Tongue (tissue), 2 donors: ENCODE measurements around the gene LARGE1. TPM values are rescaled to one million over a fixed set of nuclear protein-coding genes. Genes with fewer than 3 reads are reported as not detected.

ENCODE experiments used
- DNase-seq: peaks from one replicate; pipeline ENCODE4 v3.0.0-alpha.2; 2015
- total RNA-seq: library from RNA; depleted of rRNA; stranded (reverse); fragments of >200 nt; gene quantifications from one replicate; pipeline ENCODE4 v1.2.3, GENCODE V29; 2014

Gene LARGE1
- total RNA-seq, 1 donor from 2014 or later = 18.3 TPM

DNA sequence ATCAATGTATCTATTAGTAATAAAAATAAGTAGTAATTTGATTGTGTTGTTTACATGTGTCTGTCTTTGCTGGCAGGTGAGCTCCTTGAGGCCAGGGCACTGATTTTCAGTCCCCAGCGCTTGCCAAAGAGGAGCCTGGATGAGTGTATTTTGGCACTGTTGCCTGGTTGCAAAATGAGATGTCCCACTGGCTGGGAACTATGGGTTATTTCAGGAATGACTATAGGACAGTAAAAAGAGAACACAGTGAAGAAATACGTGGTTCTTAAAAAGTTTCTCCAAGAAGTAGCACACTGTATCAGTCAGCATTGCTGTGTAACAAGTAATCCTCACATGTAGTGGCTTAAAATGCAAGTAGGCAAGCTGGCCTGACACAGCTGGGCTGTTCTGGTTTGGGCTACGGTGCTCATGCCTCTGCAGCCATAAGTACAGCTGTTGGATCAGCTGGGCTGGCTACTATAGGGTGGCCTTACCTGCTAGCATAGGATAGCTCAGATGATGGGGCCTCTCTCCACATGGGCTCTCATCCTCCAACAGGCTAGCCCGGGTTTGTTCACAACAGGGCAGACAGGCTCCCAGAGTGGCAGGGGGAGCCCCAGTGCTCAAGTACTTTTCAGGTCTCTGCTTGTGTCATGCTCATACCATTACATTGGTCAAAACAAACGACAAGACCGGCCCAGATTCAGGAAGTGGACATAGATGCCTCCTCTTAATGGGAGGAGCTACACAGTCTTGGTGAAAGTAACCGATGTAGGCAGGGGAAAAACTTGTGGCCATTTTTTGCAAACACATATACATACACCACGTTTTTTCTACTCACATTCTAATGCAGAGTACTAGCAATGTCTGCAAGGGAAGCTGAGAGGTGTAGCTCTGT is 399.1 kb downstream of the LARGE1 start:
- DNase-seq = no peak

DNA sequence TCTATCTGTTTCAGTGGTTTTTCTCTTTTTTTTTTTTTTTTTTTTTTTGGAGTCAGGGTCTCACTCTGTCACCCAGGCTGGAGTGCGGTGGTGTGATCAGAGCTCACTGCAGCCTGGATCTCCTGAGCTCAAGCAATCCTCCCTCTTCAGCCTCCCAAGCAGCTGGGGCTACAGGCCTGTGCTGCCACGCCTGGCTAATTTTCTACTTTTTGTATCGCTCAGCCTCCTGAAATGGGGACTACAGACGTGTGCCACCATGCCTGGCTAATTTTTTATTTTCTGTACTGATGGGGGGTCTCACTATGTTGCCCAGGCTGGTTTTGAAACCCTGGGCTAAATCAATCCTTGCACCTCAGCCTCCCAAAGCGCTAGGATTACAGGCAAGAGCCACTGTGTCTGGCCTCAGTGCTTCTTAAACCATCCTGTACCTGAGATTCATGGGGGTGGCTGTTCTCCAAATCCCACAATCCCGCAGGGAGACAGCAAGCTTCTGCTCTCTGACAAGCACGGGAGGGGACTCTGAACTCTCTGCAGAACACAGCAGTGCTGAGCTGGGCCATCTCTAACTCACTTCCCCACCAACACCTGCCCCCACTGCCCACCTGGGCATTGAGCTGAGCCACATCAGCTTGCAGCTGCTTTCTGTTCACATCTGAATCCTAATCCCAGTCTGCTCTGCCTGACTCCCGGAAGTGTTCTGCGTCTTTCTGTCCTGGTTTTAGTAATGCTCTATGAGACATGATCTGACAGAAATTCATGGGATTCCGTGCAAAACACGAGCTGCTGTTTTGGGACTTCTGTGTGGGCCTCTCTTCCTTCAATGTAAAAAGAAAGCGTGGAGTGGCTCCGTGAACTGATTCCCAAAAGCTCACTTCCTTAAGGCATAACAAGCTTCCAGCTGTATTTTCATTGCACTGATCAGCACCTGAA is 400.0 kb downstream of the LARGE1 start:
- DNase-seq = no peak

DNA sequence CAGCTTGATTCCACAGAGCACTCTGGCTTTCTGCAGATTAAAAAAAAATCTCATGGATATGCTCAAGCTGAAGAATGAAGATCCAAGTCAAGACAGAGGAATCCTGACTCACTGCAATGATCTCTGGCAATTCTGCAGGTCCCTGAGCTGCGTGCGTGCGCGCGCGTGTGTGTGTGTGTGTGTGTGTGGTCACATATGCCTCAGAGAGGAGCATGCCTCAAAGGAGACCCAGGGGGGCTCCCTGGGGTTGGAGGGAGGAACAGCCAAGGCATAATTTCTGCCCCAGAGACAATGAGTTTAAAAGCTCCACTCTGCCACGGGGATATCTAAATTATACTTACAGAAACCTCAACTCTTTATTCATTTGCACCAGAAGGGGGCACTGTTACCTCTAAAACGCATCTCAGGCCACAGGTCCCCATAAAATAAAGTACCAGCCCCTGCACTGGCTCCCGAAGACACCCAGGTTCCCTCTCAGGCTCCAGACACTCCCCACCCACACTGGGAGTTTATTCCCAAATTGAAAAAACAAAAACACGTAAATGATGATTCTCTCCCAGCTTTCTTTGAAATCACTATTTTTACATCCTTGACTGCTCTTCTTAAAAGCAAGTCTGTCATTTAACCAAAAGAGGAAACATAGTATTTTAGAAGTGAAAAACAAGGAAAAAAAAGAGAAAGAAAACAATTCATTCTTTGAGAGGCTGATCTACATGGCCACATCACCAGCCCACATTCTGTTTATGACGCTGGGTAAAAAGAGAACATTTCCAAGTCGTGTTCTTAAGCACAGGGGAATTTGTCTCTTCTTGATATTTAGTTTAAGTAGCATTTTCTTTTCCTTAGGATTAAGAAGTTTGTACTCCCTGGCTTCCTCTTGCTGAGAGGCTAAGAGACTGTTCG is 401.0 kb downstream of the LARGE1 start:
- peak; percentile 87 for DNase-seq

DNA sequence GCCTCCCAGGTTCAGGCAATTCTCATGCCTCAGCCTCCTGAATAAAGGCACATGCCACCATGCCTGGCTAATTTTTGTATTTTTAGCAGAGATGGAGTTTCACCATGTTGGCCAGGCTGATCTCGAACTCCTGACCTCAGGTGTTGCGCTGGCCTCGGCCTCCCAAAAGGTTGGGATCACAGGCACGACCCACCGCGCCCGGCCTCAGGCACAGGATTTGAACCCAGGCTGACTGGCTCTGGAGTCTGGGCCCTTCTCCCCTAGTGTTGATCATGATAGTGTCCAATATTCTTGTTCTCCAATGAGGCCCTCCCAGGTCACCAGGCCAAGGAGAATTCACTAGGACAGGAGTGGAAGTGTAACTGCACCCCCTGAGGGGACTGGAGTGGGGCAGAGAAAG is 401.9 kb downstream of the LARGE1 start:
- DNase-seq = no peak

DNA sequence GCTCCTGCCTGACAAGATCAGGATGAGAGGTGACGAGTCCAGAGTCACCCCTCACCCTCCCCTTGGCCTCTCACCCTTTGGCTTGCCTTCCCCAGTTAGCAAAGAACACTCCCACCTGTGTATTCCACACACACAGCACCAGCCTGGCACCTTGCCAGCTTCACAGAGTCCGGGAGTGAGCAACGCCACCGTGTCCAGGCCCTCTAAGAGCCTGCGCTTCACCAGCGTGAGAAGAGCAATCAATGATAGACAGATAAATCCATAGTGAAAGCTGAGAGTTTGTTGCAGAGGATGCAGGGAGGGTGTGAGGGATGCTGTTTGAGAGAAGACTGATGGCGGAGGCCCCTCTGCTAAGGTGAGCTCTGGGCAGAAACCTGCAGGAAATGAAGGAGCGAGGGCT is 404.5 kb downstream of the LARGE1 start:
- no peak for DNase-seq

DNA sequence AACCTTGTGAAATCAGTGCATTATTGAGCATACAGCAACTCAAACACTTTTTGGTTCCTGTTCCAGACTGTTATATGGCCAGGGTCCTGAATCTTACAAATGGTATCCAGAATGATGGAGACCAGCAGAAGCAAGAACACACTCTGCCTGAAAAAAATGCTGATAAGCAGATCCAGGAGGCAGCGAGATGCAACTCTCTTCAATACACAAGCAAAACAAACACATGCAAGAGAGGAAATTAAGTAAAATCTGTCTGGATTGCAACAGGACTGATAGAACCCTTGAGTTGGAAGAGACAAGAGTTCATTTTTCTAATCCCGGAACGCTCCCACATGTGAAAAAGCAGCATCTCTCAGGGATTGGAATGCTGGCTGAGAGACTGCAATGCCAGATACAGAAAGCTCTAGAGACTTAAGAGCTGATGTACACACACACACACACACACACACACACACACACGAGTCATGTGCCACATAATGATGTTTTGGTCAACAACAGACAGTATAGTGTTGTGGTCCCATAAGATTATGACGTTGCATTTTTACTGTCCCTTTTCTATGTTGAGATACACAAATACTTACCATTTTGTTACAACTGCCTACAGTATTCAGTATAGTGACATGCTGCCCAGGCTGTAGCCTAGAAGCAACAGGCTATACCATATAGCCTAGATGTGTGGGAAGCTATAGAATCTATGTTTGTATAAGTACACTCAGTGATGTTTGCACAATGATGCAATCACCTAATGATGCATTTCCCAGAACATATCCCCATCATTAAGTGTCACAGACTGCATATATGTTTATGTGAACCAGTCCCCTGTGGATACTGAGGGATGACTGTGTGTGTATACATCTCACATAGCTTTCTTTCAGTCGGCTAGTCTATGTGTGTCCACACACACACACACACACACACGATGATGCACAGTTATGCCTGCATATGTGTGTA is 406.6 kb downstream of the LARGE1 start:
- no peak for DNase-seq

DNA sequence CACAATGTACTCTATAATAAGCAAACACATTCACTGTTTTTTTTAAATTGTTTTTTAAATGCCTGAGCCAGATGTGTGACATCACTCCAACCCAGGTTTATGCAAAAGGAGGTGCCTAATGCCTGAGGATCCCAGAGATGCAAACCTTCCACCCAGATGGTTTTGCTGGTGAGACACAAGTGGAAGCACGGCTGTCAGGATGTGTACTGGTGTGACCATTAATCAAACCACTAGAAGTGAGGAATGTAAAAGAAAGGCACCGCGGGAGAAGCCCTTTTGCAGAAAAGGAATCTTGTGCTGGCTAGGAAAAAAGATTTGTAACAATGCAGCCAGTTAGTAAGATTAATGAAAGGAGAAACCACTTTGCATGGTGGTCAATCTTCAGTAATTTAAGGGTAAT is 407.4 kb downstream of the LARGE1 start:
- DNase-seq = no peak

DNA sequence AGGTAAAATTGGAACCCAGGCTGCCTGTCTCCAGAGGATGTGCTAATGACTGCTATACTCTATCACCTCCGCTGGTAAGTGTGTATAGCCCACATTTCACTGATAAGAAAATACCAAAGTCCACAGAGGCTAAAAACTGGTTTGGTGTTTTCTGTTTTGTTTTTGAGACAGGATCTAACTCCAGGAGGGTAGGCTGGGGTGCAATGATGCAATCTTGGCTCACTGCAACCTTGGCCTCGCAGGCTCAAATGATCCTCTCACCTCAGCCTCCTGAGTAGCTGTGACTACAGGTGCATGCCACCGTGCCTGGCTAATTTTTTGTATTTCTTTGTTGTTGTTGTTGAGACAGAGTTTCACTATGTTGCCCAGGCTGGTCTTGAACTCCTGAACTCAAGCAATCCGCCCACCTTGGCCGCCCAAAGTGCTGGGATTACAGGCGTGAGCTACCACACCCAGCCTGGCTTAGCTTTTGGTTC is 409.8 kb downstream of the LARGE1 start:
- DNase-seq = no peak

DNA sequence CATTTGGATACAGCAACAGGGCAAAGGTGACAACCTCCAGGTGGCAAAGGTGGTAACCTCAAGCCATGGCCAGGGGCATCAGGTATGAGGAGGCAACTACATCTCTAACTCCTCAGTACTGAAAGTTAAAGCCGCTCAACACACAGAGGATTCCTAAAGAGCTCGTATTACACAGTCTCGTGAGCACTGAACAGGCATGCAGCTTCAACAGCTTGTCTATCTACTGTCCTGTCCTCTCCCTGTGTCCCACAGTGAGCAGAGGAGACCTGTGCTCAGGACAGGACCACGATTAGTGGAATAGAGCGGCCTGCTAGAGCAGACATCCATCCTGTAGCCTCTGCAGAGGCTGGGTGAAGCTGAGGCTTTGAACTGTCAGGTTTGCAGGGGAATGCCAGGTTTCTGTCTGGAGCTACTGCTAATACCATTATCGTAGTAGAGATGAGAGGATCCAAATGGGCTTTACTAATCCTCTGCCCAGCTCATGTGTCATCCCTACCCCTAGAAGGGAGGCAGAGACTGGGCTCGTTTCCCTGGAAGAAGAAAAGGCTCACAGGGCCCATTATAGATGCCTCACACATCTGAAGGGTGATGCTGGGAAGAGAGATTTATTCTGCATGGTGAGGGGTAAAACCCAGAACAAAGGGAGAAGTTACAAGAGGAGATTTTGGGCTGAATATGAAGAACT is 415.2 kb downstream of the LARGE1 start:
- DNase-seq = peak; percentile 18

DNA sequence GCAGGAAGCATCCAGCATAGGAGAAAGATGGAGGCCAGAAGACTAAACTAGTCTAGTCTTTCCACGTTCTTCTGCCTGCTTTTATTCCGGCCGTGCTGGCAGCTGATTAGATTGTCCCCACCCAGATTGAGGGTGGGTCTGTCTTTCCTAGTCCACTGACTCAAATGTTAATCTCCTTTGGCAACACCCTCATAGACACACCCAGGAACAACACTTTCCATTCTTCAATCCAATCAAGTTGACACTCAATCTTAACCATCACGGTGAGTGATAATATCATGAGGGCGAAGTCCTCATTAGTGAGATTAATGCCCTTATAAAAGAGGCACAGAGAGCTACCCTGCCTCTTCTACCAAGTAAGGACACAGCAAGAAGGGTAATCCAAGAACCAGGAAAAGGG is 424.2 kb downstream of the LARGE1 start:
- no peak for DNase-seq

DNA sequence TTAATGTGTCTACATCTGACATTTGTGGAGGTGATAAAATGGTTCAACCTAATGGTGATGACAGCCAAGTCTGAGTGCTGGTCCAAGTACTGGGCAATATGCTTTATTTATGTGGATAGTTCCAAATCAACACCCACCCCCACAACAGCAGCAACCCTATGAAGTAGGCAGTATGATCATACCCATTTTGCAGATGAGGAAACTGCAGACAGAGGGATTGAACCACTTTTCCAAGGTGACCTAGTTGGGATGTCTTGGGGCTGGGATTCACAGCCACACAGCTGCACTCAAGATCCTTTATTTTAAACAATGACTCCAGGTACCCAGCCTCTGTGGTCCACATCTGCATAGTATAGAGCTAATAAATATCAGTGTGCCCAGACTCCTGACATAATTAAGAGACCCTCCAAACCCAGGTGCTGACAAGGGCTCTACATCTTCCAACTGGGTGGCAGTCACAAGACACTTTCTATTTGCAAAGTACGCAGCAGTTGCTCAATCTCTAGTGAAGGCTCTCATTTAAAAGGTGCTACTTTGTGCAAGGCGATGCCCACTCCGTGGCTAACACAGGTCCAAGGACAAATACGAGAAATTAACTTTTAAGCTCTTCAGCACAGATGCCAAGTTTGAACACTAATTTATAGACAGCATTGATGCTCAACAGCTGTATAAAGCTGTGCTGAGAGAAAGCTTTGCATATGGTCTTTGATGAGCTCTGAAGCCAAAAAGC is 426.6 kb downstream of the LARGE1 start:
- no peak for DNase-seq

DNA sequence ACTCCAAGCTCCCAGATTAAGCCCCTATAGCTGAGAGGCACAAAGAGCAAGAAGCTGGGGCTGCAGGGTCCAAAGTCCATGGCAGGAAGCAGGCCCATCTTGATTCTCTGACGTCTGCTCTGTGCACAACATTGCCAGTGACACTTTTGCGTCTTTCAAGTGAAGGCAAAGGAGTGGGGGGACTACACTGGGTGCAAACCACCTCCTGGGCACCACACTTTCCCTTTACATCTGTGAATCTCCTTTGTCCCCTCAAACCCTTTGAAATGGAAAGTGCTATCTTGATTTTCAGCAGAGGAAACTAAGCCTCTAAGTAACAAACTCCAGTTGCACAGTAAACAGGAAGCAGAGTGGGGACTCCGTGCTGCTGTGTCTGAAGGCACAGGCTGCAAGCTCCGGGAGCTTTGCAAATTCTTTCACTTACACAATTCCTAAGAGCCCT is 428.0 kb downstream of the LARGE1 start:
- no peak for DNase-seq

DNA sequence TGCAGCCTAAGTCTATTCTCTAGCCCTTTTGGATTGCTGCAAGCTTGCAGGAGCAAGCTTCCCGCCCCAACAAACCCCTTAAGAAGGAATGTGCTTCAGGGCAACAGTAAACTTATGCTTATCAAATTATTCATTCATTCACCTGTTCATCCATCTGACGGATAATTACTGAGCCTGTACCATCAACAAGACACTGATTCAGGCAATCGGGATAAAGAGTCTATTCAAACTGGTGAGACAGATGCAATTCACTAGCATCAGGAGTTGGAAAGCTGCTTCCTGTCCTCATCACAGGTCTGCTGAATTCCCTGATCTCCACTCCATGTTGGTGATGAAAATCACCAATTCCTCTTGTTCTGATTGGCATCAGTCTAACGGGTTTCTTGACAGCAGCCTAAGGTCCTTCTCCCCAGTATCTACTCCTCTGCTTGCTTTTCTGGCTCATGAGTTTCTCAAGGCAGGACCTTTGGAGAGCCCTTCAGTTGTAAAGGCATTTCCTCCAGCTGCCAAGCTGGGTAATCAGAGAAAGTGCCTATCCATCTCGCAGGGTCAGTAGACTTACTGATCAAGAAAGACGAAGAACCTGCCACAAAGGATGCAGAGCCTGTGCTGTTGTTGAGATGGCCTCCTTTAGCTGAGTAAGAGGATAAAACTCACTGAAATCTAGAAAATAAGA is 433.1 kb downstream of the LARGE1 start:
- DNase-seq = no peak

DNA sequence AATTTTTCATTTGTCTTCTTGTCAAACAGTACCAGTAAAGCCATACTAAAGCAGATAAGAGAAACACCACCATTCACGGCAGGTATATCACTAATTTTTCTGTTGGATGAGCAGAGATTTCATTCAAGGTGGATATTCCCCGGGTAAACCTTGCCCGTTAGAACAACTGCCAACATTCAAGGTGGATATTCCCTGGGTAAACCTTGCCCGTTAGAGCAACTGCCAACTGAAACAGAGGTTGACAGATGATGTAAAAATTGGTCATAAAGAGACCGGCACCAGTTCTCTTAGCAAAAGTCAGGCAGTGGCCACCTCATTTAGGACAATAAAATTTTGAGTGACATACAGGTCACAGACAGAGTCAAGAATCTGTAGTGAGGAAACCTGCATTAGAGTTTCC is 438.7 kb downstream of the LARGE1 start:
- no peak for DNase-seq

DNA sequence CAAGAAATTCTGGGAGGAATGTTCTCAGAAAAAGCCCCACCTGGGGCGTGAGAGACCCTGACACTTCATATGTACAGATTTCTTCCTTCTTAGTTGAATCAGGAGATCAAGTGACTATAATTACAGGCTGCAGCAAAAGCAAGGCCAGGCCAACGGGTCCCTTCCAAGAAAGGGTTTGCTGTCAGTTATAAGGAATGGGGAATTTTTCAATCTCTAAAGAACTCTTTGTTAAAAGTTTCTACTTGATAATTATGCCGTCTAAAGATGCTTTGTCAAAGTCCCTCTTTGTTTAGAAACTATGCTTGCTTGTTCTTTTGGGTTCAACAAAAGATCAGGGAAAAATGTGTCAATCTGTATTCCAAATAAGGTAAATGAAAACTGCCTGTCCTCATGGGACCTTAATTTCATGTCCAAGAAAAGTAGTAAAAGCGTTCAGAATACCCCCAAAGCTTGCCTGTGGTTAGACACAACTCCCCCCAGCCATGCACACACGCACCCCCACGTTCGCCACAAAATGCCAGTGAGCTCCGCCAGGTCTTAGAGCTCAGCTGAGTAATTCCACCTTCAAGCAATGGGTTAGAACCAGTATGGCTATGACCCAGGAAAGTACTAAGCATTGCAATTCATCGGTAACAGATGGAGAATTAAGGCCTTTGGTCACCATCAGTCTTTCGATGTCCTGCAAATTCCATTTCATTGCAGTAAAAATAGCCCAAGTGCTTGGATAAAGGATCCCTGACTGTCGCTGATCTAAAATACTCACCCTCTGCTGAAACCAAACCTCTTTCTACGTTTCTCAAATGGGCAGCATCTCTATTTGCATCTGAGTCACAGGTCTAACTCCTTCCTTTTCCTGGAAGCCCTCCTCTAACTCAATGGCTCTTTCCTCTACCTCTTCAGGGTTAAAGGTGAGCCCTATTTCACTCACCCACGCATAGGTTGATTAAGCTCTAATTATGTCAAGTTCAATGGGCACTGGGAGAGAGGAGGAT is 442.9 kb downstream of the LARGE1 start:
- peak; percentile 15 for DNase-seq

DNA sequence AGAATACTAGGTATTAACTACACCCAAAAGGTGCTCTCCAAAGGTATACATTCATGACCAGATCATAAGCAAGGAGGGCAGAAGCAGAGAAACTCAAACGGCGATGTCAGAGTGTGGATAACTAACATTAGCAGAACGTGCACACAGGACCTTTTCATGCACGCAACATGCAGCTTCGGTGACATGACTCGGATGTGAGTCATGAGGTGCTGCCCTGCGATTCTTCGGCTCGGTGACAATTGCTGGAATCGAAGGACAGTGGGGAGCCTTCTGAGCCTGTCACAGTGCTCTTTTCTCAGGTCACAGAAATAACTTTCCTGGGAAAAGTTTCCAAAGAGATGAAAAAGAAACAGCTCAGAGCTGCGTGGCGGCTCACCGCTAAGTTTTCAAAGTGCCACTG is 443.6 kb downstream of the LARGE1 start:
- no peak for DNase-seq

DNA sequence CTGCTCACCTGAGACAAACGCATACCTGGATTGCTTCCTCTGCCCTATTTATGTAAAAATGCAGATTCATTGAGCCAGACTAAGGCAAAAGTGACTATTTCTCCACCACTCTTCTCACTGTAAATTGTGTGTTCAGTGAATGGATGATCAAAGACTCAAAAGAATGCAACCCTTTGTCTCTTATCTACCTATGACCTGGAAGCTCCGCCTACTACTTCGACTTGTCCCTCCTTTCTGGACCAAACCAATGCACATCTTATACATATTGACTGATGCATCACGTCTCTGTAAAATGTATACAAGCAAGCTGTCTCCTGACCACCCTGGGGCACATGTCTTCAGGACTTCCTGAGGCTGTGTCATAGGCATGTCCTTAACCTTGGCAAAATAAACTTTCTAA is 444.1 kb downstream of the LARGE1 start:
- no peak for DNase-seq

DNA sequence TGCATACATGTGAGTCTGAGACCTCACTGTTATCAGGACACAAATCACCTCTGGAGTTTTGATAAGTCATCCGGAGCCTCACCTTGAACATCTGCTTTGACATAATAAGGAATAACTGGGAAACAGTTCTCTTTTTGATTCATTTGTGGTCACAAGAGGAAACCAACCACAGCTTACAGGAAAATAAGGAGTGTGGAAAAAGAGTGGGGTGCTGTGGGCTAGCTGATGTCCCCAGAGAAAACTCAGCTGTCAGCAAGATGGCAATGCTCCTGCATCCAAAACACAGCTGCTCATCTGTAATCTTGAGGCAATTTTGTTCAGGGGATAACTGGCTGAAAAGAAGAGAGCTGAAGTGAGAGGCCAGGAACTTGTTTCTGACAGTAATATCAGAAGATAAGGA is 445.7 kb downstream of the LARGE1 start:
- DNase-seq = no peak
